T-helper 2 cell treated with Interferon-gamma antibody and Interleukin-4, amounts not matched to agents 100 ng/mL and 5 ng/mL, for 36 hours (primary cell): ENCODE results near the gene IKBKG. TPM values are rescaled to one million over a fixed set of nuclear protein-coding genes. Genes with fewer than 3 reads are reported as not detected.
"Not testable (repeated sequence)": the region's sequence is repeated elsewhere in the genome, so short reads cannot be mapped to it uniquely, and the experiment has no call there.

ENCODE experiments used
- intact Hi-C: fragments of 100-400 bp; cut with micrococcal nuclease; formaldehyde crosslinking; loops from one replicate; pipeline ENCODE4 v1.15.1; 2023
- total RNA-seq: library from RNA; stranded (reverse); gene quantifications from 2 replicates; pipeline ENCODE4 v1.2.3, GENCODE V29; 2022

The IKBKG gene
- total RNA-seq, 1 donor from 2014 or later: 45.1 TPM

DNA sequence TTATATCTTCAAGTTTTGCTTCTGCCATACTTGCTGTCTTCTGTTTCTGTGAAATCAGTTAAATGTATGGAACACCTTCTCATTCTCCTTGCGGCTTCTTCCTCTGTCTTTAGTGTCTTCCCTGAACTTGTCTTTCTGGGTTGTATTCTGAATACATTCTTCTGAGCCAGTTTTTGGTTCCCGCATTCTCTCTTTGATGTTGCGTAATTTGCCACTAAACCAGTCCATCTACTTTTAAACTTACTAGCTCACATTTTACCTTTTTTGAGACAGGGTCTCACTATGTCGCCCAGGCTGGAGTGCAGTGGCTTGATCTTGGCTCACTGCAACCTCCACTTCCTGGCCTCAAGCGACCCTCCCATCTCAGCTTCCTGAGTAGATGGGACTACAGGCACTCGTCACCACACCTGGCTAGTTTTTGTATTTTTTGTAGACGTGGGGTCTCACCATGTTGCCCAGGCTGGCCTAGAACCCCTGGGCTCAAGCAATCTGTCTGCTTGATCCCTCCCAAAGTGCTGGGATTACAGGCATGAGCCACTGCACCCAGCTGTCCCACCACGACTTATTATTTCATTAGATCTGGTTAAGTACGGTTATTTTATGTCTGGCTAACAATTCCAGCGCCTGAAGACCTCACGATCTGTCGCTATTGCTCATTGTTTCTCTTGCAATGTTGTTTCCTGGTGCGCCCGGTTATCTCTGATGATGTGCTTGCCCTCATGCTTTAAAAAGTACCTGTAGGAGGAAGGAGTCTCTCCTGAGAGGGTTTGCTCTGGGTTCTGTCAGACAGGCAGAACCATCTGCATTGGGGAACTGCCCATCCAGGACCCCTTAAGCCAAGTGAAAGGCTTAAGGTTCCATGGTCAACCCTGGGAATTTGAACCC, 21.6 kb upstream of the IKBKG start:
- intact Hi-C loops: no loop called here

GRCh38 chrX:154526901-154527675, 20.3 kb upstream of the IKBKG start:
- intact Hi-C loops: no loop called here

DNA sequence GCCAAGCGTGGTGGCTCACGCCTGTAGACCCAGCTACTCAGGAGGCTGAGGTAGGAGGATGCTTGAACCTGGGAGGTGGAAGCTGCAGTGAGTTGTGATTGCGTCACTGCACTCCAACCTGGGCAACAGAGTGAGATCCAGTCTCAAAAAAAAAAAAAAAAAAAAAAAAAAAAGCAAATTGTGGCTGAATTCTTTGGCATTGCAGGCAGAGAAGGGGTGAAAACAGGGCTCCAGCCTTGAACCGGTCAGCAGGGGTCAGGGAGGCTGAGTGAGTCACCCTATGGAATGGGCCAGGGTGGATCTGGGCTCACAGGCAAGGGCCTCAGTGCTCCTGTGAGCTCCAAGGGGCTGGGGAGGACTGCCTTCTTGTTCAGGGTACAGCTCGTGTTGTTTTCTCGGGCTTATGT, 18.2 kb upstream of the IKBKG start:
- intact Hi-C loops: no loop called here

DNA sequence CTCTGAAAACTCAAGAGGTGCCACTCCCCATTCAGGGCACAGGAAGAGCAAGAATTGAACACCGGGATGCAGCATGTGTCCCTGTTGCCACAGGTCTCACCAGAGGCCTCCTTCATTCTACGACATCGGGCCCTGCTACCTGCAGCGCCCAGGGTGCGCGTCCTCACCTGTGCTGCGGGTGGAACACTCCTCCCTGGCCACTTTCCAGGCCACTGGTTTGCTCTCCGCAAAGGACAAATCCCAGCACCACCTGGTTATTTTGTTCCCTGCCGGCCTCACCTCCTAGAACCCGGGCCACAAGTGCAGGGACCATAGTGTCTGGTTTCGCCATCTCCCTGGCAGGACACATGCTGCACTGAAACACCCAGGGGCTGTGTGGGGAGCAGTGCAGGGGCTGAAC, 17.1 kb upstream of the IKBKG start:
- intact Hi-C loops: no loop called here

DNA sequence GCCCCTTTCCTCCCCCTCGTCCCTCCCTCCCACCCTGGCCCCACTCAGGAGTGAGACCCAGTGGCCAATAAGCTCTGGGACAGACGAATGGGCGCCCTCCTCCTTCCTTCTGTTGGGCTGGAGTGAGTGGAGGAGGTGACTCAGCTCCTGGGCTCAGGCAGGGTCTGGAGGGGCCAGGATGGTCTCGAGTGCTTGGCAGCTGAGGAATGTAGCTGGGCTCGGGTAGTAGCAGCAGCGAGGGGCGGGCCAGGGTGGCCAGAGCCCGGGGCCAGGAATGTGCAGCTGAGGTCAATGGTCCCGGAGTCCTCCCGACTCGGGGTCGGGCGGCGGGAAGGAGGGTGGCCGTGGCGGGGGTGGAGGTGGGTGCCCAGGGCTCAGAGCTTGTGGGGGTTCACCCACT, 15.8 kb upstream of the IKBKG start:
- intact Hi-C loops: no loop called here

DNA sequence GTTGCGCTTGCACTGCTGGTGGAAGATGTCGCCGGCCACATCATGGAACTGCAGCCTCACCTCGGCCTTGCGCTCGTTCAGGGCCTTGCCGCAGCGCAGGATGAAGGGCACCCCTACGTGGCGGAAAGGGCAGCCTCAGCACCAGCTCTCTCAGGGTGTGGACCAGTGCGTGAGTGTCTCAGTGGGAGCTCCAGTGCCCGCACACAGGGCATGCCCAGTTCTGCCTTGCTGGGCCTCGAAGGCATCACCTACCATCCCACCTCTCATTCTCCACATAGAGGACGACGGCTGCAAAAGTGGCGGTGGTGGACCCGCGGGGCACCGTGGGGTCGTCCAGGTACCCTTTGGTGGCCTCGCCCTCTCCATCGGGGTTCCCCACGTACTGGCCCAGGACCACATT, 14.7 kb upstream of the IKBKG start:
- intact Hi-C loops: no loop called here

GRCh38 chrX:154534526-154535322, 12.7 kb upstream of the IKBKG start:
- intact Hi-C loops: no loop called here

GRCh38 chrX:154535892-154536291, 11.5 kb upstream of the IKBKG start:
- intact Hi-C loops: no loop called here

- intact Hi-C loops: no loop called here
Observed at GRCh38 chrX:154539077-154539476, 8.3 kb upstream of the IKBKG start.

- intact Hi-C loops: not testable (repeated sequence)
Observed at GRCh38 chrX:154540365-154540764, 7.1 kb upstream of the IKBKG start.

DNA sequence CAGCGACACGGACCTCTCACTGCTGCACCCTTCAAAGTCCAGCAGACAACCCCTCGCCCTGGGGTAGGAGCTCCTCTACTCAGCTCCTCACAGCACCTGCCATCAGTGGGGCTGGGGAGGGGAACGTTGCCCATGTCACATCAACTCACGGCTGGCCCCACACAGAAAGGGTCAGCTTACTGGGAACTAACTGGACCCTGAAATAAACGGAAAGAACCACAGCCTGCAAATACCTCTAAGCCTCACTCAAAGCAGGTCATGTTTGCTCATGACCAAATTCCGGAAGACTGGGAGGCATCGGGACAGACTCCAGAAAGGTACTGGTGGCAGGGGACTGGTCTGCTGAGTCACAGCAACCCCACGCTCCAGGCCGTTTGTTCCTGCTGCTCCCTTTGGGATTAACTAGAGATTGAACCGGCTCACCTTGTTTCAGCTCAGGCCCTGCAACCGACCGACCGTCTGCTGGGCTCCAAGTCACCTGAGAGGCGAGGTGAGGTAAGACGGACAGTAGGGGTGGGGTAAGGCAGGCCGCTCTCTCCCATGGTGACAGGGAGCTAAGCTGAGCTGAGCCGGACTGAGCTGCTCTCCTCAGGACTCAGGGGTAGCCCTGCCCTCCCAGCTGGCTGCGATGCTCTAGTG, 6.4 kb upstream of the IKBKG start:
- intact Hi-C loops: no loop called here

DNA sequence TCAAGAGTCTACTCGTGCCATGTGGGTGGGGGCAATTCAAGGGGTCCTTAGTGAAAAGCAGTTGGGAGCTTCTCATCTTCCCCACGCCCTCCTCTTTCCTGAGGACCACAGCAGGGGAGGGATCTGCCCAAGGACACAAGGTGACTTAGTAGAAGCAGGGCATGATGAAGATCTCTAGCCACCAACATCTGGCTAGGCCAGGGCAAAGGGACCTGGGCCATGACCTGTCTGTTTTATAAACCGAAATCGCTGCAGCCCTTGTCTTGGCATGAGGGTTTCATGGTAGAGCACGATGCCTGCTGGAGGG, 5.9 kb upstream of the IKBKG start:
- intact Hi-C loops: no loop called here

- intact Hi-C loops: no loop called here
Observed at GRCh38 chrX:154541896-154542722, 5.3 kb upstream of the IKBKG start.

GRCh38 chrX:154542723-154543424, 4.5 kb upstream of the IKBKG start:
- intact Hi-C loops: no loop called here

- intact Hi-C loops: no loop called here
Observed at GRCh38 chrX:154545673-154546274, 1.6 kb upstream of the IKBKG start.

DNA sequence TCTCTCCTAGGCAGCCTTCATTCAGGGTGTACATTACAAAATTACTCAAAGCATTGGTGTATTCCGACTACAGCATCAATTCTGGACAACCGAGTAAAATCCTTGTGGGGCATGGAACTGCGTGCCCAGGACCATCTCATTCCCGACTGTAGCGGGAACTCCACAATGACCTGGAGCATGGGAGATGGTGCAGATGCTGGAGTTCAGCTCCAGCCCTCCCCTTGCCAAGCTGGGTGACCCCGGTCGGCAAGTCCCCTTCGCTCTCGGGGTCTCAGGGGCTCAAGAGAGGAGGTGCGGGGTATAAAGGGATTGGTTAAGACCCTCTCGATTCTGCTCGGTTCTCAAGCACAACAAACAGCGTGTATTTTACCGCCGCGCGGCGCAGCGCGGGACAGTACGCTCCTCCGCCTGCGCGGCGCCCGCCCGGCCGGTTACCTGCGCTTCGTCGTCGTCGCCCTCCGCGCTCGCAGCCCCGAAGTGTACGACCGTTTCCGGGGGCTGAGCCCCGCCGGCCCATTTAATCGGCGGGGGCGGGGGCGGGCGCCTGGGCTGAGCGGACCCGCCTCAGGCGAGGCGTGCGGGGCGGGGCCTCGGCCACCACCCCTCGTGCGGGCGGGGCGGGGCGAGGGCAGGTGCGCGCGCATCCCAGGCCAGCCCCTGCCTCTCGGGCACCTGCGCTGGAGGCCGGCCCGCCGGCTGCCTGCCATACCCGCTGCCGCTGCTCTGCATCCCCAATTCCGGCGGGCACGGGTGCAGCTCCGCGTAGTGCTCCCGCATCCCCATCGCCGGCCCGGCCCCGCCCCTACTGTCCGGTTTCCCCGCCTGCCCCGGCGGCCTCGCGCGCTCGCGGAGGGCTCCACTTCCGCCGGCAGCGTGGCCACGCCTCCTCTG, 821 bp upstream of the IKBKG start, which contains the start of gene G6PD:
TSS of gene G6PD (minus strand) at position 493 of the 891 bp plus-strand sequence. CDS start 691 bp downstream, outside the sequence.
- intact Hi-C loops: loop anchor here (1.0 kb wide), 4 partner anchors 30 to 618 kb away; partner anchors contain the start of genes FAM3A, LAGE3 and SLC10A3

DNA sequence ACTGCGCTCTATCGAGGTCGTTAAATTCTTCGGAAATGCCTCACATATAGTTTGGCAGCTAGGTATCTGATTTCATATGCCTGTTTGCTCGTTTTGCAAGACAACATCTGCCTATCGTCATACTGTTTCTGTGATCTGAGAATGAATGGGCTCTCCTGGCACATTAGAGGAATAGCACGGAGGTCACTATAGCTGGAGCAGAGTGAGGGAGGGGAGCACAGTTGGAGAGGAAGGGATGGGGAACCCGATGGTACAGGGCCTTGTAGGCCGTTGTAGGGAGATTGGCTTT, 552 bp downstream of the IKBKG start:
- intact Hi-C loops: no loop called here

GRCh38 chrX:154549766-154550165, 2.3 kb downstream of the IKBKG start:
- intact Hi-C loops: no loop called here
